Testis (tissue), 3 donors: ENCODE results near the gene IQSEC1. TPM values are rescaled to one million over a fixed set of nuclear protein-coding genes. Genes with fewer than 3 reads are reported as not detected.

Experiments
- DNase-seq: peaks from one replicate; pipeline ENCODE4 v3.0.0-alpha.2; 2019
- H3K27ac ChIP-seq, 2 donors: fragments of 200-600 bp; sonication (generic); one replicate each; pipeline ENCODE4 v1.5.1; 2019
- H3K27me3 ChIP-seq: fragments of 200-600 bp; sonication (generic); one replicate; pipeline ENCODE4 v1.5.1; 2019
- H3K36me3 ChIP-seq: fragments of 200-600 bp; sonication (generic); one replicate; pipeline ENCODE4 v1.5.1; 2017; ENCODE audit warnings: low read depth; ENCODE audit errors: missing control alignments
- H3K4me1 ChIP-seq: fragments of 200-600 bp; sonication (generic); one replicate; pipeline ENCODE4 v1.5.1; 2019
- H3K4me3 ChIP-seq, 2 donors: fragments of 200-600 bp; sonication (generic); one replicate each; pipeline ENCODE4 v1.5.1; 2017 to 2019
- H3K9me3 ChIP-seq: fragments of 200-600 bp; sonication (generic); one replicate; pipeline ENCODE4 v1.5.1; 2017
- POLR2A ChIP-seq: fragments of 450-650 bp; IDR thresholded peaks from one replicate; pipeline ENCODE4 v1.6.1; 2017; ENCODE audit warnings: antibody characterized with exemption, mild to moderate bottlenecking, moderate library complexity
- WGBS, 2 donors: methylation state at CpG; one replicate each; pipeline ENCODE4 v1.1.5; 2018; 5-methylcytosine and 5-hydroxymethylcytosine counted together
- intact Hi-C: fragments of 100-400 bp; cut with DNase I; formaldehyde crosslinking; loops from one replicate; pipeline ENCODE4 v1.15.1; 2023; ENCODE audit warnings: low total_unique reads
- polyA plus RNA-seq: library from polyadenylated mRNA; stranded (reverse); fragments of 350-450 nt; fragmentation: Illumina TruSeq; extraction: RNeasy Lipid Tissue Mini Kit (QIAGEN cat#74804); gene quantifications from one replicate; pipeline ENCODE4 v1.2.3, GENCODE V29; 2014; ENCODE audit warnings: low read depth, low replicate concordance; ENCODE audit not compliant: insufficient read depth
- total RNA-seq, 2 donors: library from RNA; depleted of rRNA; stranded (reverse); fragments of >200 nt; gene quantifications; one replicate each; pipeline ENCODE4 v1.2.3, GENCODE V29; 2016
- TF ChIP-seq, protein P1 (sequence below), 3 experiments: fragments of 450-650 bp in 2 of 3; fragments of 200-600 bp in 1 of 3; sonication (generic) in 1 of 3; IDR thresholded peaks; one replicate each; pipeline ENCODE4 v1.5.1; 2016 to 2019; ENCODE audit warnings: antibody characterized with exemption in 3 of 3, mild to moderate bottlenecking in 2 of 3, moderate library complexity in 1 of 3

IQSEC1 gene
- total and polyA plus RNA-seq, 3 donors from 2014 or later: 32.9 to 89.4 (median 74.3) TPM

DNA sequence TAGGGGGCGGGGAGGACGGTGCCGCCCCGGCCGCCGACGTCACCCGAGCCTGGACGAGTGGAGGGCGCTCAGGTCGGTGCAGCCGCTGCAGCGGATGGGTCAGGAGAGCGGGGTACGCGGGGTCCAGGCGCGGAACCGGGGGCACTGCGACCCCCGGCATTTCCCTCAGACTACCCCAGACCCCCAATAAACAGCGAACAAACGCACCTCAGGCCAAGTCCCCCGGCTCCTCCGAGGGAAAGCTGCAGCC is 78.9 kb downstream of the IQSEC1 start:
- no peaks in the 10 kb centered on the region for H3K36me3 ChIP-seq
- H3K9me3 ChIP-seq: no peaks in the 10 kb centered on the region
- no peaks in the 10 kb centered on the region for H3K27me3 ChIP-seq
- intact Hi-C loops: no loop called here
- H3K4me1 ChIP-seq: peaks cover 9% of the 10 kb centered on the region
- WGBS, 2 donors: 0% methylated on average over 19 of the region's 25 CpGs; no CpG with 5 or more reads in 1 of the 2 donors
- TF ChIP-seq, protein P1, sequence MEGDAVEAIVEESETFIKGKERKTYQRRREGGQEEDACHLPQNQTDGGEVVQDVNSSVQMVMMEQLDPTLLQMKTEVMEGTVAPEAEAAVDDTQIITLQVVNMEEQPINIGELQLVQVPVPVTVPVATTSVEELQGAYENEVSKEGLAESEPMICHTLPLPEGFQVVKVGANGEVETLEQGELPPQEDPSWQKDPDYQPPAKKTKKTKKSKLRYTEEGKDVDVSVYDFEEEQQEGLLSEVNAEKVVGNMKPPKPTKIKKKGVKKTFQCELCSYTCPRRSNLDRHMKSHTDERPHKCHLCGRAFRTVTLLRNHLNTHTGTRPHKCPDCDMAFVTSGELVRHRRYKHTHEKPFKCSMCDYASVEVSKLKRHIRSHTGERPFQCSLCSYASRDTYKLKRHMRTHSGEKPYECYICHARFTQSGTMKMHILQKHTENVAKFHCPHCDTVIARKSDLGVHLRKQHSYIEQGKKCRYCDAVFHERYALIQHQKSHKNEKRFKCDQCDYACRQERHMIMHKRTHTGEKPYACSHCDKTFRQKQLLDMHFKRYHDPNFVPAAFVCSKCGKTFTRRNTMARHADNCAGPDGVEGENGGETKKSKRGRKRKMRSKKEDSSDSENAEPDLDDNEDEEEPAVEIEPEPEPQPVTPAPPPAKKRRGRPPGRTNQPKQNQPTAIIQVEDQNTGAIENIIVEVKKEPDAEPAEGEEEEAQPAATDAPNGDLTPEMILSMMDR (IDR thresholded peaks at IDR 0.05): no peak
- TF ChIP-seq POLR2A: no peak
- DNase-seq: peak; percentile 57
- H3K27ac ChIP-seq: peak overlapping the region; percentile 61 to 71
- peak overlapping the region; percentile 57 to 81 for H3K4me3 ChIP-seq

GRCh38 chr3:12993517-12994356 is 79.5 kb downstream of the IQSEC1 start:
- H3K4me1 ChIP-seq: peaks cover 9% of the 10 kb centered on the region
- TF ChIP-seq, protein P1 (IDR thresholded peaks at IDR 0.05): no peak
- no peak for TF ChIP-seq POLR2A
- H3K4me3 ChIP-seq: peak overlapping the region; percentile 57 to 81
- H3K27me3 ChIP-seq: no peaks in the 10 kb centered on the region
- H3K9me3 ChIP-seq: no peaks in the 10 kb centered on the region
- intact Hi-C loops: no loop called here
- 0 to 1% methylated on average over 8 to 76 of the region's 114 CpGs for WGBS, 2 donors
- H3K36me3 ChIP-seq: no peaks in the 10 kb centered on the region
- no peak for DNase-seq
- peak overlapping the region in 1 of 2 donors; percentile 71 for H3K27ac ChIP-seq

GRCh38 chr3:12992629-12993516 is 80.4 kb downstream of the IQSEC1 start:
- Histone ChIP-seq H3K9me3 (no peaks in the 10 kb centered on the region), H3K27ac (no peak overlapping the region), H3K4me3 (peak overlapping the region; percentile 57 to 70), H3K36me3 (no peaks in the 10 kb centered on the region), H3K27me3 (no peaks in the 10 kb centered on the region), H3K4me1 (peaks cover 9% of the 10 kb centered on the region)
- intact Hi-C loops: no loop called here
- no peak for TF ChIP-seq POLR2A
- TF ChIP-seq, protein P1 (IDR thresholded peaks at IDR 0.05): no peak
- DNase-seq: no peak
- WGBS, 2 donors: 19 to 21% methylated on average over 7 to 21 of the region's 24 CpGs

DNA sequence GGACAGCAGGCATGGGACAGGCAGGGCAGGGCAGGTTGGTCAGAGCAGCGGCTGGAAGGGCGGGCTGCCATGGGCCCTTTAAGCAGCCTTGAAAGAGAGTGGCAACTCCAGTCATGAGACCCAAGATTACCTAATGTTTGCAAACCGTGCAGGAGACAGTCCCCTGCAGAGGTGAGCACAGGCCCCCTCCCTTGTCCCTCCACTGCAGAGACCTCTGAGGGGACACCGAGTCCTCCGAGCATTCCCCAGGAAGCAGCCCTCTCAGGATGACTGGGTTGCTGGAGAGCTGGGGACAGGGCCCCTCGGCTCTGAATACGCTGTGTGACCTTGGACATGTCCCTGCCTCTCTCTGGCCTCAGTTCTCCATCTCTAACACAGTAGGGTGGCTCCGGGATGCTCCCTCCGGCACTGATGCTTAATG is 81.4 kb downstream of the IQSEC1 start:
- no peaks in the 10 kb centered on the region for H3K36me3 ChIP-seq
- H3K9me3 ChIP-seq: no peaks in the 10 kb centered on the region
- H3K4me1 ChIP-seq: peaks cover 9% of the 10 kb centered on the region
- H3K27ac ChIP-seq: no peak overlapping the region
- no peaks in the 10 kb centered on the region for H3K27me3 ChIP-seq
- intact Hi-C loops: no loop called here
- H3K4me3 ChIP-seq: no peak overlapping the region
- DNase-seq: no peak
- WGBS, 2 donors: 75 to 86% methylated on average over 4 to 9 of the region's 9 CpGs
- no peak for TF ChIP-seq POLR2A
- TF ChIP-seq, protein P1 (IDR thresholded peaks at IDR 0.05): no peak
